Measurements from ENCODE around the gene ATP23. TPM values are rescaled to one million over a fixed set of nuclear protein-coding genes. Genes with fewer than 3 reads are reported as not detected.

The ATP23 gene
- total RNA-seq, 1 experiment from 2014 or later: 4.7 TPM

- Histone ChIP-seq H2BK15ac (ENCODE audit: low read depth, low read length) (no peak overlapping the region), H3K14ac (ENCODE audit: insufficient read depth, low read length) (no peak overlapping the region), H4K20me1 (ENCODE audit: control insufficient read depth, insufficient read depth, insufficient read length) (no peaks in the 10 kb centered on the region), H3K23me2 (ENCODE audit: insufficient read length, low read depth, low read length, poor library complexity, severe bottlenecking) (no peaks in the 10 kb centered on the region), H3K4me2 (ENCODE audit: insufficient read depth, insufficient read length, low read length) (no peak overlapping the region), H3K27me3 (ENCODE audit: insufficient read depth, low read length) (no peaks in the 10 kb centered on the region), H4K5ac (ENCODE audit: insufficient read length, low read depth, low read length) (no peak overlapping the region), H2BK12ac (ENCODE audit: insufficient read length, low read depth, low read length) (no peak overlapping the region), H2BK20ac (ENCODE audit: low read depth, low read length, poor library complexity, severe bottlenecking) (no peak overlapping the region), H3K23ac (ENCODE audit: insufficient read length, low read depth, low read length) (no peak overlapping the region), H3K4ac (ENCODE audit: low read depth, low read length) (no peak overlapping the region), H3T11ph (ENCODE audit: low read length) (no peak overlapping the region), H3K79me2 (ENCODE audit: insufficient read depth, low read length) (no peaks in the 10 kb centered on the region), H3K4me1 (ENCODE audit: insufficient read depth, low read length) (no peaks in the 10 kb centered on the region), H4K8ac (replicated peaks; ENCODE audit: insufficient read length, low read depth, low read length) (no peak overlapping the region), H2BK5ac (ENCODE audit: insufficient read length, low read length) (no peak overlapping the region), H3K18ac (ENCODE audit: insufficient read length, low read depth, low read length) (no peak overlapping the region), H4K91ac (ENCODE audit: insufficient read length, low read depth, low read length) (no peak overlapping the region), H3K56ac (ENCODE audit: insufficient read length, low read depth, low read length) (no peak overlapping the region), H3K27ac (ENCODE audit: insufficient read length, low read depth, low read length) (no peak overlapping the region), H2AK5ac (ENCODE audit: insufficient read length, low read length) (no peak overlapping the region), H3K9me3 (ENCODE audit: control insufficient read depth, low read depth, low read length) (no peaks in the 10 kb centered on the region), H2AFZ (ENCODE audit: low read length) (no peak overlapping the region), H3K79me1 (ENCODE audit: insufficient read depth, low read depth, low read length, poor library complexity, severe bottlenecking) (no peaks in the 10 kb centered on the region), H3K9ac (ENCODE audit: extremely low read depth, insufficient read length, low read length) (no peak overlapping the region), H2BK120ac (ENCODE audit: low read depth, low read length, poor library complexity, severe bottlenecking) (no peak overlapping the region)
- TF ChIP-seq CTCF (conservative IDR thresholded peaks at IDR 0.05): no peak
- Mint-ChIP-seq H3K4me1 (no peaks in the 10 kb centered on the region), H3K9me3 (peaks cover 3% of the 10 kb centered on the region in 2 experiments; a peak in 3 of 5 replicates), H3K27me3 (ENCODE audit: low read depth) (no peaks in the 10 kb centered on the region), H3K4me3 (no peak overlapping the region), H3K27ac (no peak overlapping the region; a peak in 1 of 7 replicates), H3K36me3 (ENCODE audit: insufficient read depth in 1 of 3, low read depth in 3 of 3) (peaks cover 11 to 28% (median 20%) of the 10 kb centered on the region in 3 experiments)
- DNase-seq: no peak
- no CpG with 5 or more reads among the region's 2 CpGs for WGBS (ENCODE audit: extremely low coverage, insufficient read length, low lambda C conversion rate)
Observed at GRCh38 chr12:57952766-57953165, 11.4 kb downstream of the ATP23 start.
